DMS114 treated with DMSO at 0.1 percent for 48 hours (cell line): ENCODE measurements around the gene RDX.
"Not testable (repeated sequence)": the region's sequence is repeated elsewhere in the genome, so short reads cannot be mapped to it uniquely, and the experiment has no call there.

ENCODE experiments used
- DNase-seq: peaks from one replicate; lab custom pipeline; 2025; ENCODE audit not compliant: unreplicated experiment; lab: John Stamatoyannopoulos, UW

Gene RDX

DNA sequence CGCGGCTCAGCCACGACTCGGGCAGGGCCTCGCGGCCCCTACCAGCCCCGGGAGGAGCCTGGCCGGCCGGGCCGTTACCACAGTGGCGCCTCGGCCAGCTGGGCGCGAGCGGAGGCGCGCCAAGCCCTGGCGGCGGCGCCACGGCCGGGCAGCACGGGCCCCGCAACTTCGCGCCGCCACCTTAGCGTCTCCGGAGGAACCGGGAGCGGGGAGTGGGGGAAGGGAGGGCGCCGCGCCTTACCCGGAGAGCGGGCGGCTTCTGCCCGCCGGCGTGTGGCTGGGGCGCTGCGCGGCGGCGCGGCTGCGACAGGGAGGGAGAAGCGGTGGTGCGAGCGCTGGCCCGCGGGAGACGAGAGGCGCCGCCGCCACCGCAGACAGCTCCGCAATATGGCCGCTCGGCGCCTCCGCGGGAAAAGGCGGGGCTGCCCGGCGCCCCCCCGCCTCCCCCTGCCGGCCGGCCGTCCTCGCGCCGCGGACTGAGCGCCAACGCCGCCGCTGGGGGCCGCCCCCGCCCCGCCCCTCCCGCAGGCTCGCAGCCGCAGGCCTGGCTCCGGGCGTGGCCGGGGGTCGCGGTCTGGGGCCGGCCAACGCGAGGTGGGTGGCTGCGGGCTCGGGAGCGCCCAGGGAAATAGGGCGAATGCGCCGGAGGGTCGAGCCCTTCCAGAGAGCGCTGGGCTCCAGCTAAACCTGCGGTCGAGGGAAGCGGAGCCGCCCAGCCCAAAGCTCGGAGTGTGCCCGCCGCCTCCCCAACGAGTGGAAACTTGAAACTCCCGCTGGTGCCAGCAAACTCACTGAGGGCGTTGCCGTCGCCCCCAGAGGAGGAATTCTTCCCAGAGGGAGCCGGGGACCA, at the start of gene RDX:
TSS of gene RDX (minus strand) at position 389 of the 850 bp plus-strand sequence. CDS start 16,922 bp downstream, outside the sequence.
- DNase-seq = peak; percentile 46

DNA sequence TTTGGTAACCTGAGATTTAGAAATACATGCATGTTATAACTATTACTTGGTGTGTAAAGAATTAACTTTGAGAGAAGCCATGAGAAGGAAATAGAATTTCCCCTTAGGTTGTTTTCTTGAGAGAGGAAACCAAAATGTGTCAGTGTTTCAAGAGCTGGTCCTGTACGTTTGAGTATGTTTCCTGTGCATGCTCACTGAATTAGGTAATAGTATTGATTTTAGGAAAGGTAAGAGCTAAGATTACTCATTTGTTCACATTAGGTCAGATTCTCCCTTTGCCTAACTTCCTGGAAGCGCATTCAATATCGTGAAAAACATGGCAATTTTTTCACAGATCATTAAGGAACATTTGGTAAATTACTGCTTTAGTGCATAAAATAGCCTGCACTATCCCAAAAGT, 49.3 kb upstream of the RDX start:
- no peak for DNase-seq

DNA sequence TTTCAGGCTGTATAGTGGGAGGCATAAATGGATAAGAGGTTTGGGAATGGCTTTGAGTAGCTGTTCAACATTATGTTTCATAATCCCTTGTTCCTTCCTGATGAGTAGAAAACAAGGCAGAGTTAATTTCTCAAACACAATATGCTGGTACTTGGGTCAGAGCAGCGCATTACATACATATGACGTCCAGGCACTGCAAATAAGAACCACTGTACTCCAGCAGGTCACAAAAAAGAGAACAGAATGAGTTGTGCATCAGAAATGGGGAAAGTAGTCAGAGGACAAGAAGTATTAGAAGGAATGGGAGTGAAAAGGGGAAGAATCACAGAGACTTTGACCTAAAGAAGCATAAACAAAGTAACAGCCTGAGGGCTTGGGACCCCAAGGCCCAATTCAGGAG, 44.0 kb upstream of the RDX start:
- DNase-seq = no peak

DNA sequence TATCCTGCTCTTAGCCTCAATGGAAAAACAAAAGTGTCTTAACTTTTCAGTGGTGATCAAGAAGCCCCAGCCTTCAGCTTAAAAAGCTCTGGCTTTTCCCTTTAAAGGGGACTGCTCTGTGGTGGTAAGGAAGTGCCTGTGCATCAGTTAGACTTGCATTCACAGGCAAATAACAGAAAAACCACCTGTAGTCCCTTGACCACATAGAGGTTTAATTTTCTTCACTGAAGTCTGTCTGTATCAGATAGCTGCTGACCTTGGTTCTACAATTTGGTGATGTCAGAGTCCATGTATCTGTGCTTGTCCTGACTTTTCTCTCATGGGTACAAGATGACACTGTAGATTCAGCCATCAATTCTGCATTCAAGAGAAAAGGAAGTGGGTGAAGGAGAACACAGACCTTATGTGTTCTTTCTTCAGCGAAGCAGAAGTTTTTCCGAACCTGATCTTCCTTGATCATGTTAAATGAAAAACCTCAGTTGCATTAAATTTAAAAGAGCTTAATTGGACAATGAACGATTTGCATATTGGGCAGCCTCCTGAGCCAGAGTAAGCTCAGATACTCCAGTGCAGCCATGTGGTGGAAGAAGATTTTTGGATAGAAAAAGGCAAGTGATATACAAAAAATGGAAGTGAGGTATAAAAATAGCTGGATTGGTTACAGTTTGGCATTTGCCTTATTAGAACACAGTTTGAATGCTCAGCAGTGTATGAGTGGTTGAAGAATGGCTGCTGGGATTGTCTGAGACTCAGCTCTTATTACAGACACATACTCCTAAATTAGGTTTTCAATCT, 43.2 kb upstream of the RDX start:
- DNase-seq = no peak

DNA sequence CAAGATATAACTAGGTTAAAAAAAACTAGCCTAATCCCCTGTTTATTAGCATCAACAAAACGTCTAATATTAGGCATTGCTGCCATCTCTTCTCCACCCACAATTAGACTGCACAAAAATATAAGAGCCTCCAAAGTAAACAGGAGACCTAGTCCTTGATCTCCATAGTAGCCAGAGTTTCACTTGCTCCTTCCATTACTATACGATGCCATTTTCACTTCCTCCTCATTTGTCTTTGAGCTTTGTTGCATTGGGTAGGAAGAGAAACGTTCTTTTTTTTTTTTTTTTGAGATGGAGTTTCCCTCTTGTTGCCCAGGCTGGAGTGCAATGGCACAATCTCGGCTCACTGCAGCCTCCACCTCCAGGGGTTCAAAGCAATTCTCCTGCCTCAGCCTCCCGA, 42.3 kb upstream of the RDX start:
- DNase-seq = no peak

DNA sequence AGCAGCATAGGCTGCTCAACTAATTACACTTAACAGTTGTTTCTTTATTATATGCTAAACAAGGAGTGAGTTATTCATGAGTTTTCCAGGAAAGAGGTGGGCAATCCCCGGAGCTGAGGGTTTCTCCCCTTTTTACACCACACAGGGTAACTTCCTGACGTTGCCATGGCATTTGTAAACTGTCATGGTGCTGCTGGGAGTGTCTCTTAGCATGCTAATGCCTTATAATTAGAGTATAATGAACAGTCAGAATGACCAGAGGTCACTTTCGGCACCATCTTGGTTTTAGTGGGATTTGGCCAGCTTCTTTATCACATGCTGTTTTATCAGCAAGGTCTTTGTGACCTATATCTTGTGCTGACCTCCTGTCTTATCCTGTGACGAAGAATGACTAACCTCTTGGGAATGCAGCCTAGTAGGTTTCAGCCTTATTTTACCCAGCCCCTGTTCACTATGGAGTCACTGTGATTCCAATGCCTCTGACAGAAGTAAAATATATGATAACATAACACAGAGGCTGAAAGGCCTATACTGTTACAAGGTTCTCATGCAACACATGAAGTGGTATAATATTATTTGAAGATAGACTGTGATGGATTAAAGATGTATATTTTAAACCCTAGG, 41.3 kb upstream of the RDX start:
- DNase-seq = no peak

DNA sequence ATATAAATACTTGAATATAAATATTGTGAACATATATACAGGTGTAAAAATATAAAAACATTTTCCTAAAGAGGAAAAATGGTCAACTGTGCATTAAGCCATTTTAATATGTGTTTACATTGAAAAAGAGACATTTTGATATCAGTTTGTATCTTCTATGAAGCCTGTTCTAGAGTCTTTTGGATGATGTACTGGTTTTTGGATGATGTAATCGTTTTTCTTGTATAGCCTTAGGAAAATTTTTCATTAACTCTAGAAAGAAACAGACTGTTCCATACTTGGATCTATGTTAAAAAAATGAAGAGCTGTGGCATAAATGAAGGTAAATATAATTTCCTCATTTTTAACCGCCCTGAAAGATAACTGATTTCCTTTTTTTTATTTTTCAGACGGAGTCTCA, 39.6 kb upstream of the RDX start:
- no peak for DNase-seq

DNA sequence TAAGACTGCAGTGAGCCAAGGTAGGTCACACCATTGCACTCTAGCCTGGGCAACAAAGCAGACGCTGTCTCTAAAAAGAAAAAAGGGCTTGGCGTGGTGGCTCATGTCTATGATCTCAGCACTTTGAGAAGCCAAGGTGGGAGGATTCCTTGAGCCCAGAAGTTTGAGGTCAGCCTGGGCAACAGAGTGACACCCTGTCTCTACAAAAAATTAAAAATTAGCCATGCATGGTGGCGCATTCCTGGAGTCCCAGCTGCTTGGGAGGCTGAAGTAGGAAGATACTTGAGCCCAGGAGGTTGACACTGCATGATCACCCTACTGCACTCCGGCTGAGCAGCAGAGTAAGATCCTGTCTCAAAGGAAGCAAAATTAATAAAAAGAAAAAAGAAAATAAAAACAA, 38.9 kb upstream of the RDX start:
- DNase-seq = no peak

DNA sequence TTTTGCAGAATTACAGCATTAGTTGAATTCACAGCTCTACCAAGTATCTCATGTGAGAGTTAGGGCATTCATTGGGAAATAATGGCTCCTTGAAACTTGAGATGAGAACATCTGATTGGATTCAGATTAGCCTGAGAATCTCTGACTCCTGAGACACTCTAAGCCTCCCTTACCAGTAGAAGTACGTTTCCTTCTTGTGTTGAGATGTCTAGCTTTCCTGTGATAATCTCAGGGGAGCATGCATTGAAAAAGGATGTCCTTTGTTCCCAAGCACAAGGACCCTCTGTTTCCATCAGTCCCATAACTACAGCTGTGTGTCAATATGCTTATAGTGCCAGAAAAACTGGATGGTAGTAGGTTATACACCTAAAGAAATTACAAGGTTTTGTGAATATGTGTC, 35.2 kb upstream of the RDX start:
- no peak for DNase-seq

DNA sequence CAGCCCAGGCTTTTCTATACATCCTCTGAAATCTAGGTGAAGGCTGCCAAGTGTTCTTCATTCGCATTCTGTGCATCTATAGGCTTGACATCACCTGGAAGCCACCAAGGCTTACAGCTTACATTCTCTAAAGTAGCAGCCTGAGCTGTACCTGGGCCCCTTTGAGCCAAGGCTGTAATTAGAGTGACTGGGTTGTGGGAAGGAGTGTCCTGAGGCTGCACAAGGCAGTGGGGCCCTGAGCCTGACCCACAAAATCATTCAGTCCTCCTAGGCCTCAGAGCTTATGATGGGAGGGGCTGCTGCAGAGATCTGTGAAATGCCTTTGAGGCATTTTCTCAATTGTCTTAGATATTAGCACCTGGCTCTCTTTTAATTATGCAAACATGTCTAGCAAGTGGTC, 33.0 kb upstream of the RDX start:
- DNase-seq = no peak

DNA sequence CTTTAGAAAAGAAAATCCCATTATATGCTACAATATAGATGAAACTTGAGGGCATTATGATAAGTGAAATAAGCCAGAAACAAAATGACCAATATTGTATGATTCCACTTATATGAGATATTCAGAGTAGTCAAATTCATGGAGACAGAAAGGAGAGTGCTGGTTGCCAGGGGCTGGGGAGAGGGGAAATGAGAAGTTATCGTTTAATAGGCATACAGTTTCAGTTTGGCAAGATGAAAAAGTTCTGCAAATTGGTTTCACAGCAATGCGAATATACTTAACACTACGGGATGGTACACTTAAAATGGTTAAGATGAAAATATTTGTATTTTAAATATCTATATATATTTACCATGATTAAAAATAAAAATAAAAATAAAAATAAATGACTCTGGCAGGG, 31.1 kb upstream of the RDX start:
- no peak for DNase-seq

DNA sequence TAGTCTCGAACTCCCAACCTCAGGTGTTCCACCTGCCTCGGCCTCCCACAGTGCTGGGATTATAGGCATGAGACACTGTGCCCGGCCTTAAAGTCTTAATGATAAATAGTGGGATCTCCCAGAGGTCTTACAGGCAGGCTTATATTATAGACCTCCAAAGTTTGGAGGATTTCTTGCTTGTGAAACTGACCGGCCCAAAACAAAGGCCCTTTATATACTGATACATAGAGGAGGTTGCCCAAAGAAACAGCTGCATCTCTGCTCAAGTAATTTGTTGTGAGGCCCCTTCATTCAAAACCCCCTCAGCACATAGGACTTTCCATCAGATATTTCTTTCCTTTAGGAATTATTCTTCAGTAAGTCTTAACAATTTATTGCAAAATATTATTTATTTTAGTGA, 27.4 kb upstream of the RDX start:
- no peak for DNase-seq

DNA sequence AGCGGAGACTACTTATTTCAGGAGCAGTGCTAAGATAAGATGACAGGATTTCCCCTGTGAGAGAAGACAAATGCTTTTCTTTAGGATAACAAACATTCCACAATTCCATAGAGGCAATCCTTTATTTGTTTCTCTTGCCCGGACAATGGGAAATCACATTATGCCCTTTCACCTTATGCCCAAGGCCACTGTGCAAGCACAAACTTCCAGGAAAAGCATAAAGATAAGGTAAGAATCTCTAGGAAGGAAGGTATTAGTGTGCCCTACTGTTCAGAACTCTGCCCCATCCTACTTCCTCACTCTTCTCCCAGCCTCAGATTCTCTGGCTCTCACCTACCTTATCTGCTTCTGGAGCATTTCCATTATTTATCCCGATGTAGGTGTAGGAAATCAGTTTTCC, 23.1 kb upstream of the RDX start:
- no peak for DNase-seq

DNA sequence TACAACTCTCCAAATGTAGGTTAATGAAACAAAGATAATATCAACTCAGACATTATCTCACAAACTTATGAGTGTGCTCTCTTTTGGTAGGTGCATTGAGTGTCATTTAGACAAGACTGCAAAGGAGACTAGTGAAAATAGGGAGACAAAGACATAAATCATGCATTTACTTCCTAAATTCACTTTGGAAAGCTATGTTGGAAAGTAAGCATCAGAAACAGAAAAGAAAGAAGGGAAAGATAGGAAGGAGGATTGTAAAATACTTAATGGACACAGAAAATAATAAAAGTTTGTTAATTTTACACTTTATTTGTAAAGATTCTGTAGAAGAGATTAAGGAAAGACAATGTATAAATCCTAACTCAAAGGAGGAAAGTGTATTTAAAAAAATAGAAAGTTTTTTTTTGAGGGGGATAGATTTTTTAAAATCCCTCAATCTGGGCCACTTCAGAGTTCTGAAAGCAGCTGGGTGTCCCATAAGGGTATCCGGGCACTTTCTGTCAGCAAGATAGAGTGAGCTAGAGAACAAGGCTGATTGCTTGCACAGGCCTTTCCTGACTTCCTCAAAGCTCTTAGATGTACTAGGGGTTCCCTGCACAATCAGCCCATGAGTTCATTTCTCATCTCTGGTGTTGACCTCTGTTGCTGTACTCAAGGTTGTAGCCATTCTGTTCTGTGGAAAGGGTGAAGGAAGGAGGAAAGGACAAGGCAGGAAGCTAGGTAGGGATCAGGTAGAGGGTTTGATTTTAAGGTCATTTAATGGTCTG, 22.4 kb upstream of the RDX start:
- no peak for DNase-seq

DNA sequence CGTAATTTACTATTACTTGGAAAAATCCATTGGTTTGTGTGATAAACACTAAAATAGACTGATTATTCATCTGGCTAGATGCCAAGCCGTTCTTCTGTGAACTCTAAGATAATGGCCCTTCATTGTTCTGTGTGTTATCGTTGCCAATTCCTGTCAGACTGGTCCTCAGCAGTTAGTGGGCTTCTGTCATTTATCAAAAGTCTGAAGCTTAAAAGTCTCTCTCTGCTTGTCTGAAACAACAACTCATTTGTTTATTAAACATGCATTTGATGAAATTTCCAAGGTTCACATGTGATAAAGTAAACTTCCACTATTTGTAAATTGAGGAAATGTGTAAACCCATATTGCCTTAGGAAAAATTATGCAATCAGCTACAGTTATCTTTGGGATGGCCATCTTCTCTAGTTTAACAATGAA, 21.1 kb upstream of the RDX start:
- no peak for DNase-seq

DNA sequence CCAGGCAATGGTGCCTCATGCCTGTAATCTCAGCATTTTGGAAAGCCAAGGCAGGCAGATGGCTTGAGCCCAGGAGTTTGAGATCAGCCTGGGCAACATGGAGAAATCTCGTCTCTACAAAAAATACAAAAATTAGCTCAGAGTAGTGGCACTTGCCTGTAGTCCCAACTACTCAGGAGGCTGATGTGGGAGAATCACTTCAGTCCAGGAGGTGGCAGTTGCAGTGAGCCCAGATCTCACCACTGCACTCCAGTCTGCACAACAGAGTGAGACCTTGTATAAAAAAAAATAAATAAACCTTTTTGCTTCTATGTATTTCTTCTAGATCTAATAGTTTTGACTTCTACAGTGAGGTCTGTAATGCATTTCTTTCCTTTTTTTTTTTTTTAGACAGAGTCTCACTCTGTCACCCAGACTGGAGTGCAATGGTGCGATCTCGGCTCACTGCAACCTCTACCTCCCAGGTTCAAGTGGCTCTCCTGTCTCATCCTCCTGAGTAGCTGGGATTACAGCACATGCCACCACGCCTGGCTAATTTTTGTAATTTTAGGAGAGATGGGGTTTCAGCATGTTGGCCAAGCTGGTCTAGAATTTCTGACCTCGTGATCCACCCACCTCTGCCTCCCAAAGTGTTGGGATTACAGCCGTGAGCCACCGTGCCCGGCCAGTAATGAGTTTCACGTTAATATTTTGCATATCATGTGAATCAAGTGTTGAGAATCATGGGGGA, 18.1 kb upstream of the RDX start:
- no peak for DNase-seq

DNA sequence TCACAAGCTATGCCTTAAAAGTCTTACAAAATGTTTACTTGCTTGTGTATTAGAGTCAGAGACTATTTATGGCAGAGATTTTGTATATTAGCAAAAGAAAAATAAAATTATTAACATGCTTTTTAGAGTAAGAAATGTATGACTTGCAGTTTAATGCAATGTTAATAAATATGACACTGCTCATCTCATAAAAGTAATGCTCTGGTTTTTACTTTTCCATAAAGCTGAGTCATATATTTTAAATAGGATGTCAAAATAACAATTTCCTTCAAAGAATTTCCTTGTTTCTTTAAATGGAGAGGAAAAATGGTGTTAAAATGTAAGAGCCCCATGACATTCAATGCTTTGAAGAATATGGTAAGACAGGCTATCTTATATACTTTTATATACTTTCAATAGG, 16.3 kb upstream of the RDX start:
- DNase-seq = no peak

DNA sequence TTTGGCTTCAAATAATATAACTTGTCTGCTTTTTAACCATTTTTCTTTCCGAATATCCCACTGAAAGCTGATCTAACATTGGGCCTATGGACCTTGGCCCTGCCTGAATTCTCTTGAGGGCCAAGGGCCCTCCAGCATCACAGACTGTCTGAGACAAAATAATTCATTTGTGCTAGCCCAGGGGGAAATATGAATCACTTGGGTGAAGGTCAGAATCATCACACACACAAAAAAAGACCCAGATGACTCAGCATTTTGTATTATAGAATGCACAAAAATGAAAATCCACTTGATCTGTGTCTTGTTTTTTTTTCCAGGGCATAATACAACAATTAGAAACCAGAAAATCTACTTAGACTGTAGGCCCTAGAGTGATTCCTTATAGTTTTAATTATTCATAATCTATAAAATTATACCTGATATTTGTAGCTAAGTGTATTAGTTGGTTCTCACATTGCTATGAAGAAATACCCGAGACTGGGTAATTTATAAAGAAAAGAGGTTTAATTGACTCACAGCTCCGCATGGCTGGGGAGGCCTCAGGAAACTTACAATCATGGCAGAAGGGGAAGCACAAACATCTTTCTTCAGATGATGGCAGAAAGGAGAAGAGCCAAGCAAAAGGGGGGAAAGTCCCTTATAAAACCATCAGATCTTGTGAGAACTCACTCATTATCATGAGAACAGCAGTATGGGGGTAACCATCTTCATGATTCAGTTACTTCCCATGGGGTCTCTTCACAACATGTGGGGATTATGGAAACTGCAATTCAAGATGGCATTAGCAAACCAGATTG, 15.6 kb upstream of the RDX start:
- no peak for DNase-seq

DNA sequence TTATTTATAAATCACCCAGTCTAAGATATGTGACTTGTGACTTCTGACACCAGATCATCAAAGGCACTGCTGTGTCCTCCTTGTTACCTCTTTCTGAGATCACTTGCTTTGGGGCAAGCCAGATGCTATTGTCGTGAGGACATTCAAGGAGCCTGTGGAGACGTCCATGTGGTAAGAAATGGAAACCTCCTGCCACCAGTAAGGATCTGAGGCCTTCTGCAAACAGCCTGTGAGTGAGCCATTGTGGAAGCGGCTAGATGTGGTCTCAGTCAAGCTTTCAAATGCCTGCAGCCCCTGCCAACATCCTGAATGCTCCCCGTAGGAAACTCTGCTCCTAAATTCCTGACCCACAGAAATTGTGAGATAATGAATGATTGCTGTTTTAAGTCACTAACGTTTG, 11.7 kb upstream of the RDX start:
- no peak for DNase-seq

DNA sequence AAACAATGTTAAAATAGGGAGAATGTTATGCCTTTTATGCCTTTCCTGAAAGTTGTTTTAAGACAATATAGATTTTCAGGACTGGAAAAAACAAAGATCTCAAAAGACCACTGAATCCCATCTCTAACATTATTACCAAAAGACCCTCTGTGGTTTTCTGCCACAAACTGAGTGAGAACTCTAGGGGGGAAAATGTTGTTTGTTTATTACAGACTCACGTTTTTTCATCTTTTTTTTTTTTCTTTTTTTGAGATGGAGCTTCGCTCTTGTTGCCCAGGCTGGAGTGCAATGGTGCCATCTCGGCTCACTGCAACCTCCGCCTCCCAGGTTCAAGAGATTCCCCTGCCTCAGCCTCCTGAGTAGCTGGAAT, 9.6 kb upstream of the RDX start:
- not testable (repeated sequence) for DNase-seq
